Retinal pigment epithelial cell (primary cell): ENCODE data around the gene SYCE1.
"Not testable (repeated sequence)": the region's sequence is repeated elsewhere in the genome, so short reads cannot be mapped to it uniquely, and the experiment has no call there.

Experiments
- DNase-seq: peaks from one replicate; pipeline ENCODE4 v3.0.0-alpha.2; 2010; ENCODE audit warnings: low read depth
- H3K4me3 ChIP-seq: 2 replicates; pipeline ENCODE4 v1.5.1; 2011; ENCODE audit warnings: mild to moderate bottlenecking, low read length, control low read depth, moderate library complexity
- CTCF ChIP-seq: conservative IDR thresholded peaks from 2 replicates; pipeline ENCODE4 v1.5.1; 2011; ENCODE audit warnings: low read depth, low read length, control low read depth, inconsistent platforms

The SYCE1 gene

DNA sequence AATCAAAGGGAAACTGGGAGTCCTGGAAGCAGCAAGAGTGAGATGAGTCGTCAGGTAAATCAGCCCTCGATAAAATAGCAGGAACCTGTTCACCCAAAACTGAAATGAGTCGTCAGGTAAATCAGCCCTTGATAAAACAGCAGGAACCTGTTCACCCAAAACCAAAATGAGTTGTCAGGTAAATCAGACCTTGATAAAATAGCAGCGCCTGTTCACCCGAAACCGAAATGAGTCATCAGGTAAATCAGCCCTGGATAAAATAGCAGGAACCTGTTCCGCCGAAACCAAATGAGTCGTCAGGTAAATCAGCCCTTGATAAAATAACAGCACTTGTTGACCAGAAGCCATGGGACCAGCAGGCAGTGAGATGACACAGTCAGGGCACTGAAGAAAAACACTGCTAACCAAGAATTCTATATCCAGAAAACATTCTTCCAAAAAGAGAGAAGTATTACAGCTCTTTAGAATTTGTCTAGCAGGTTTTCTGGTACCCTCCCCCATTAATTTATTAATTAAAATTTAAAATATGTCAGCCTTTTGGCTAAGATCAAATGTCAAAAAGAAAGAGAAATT is 41.7 kb downstream of the SYCE1 start:
- no peak overlapping the region for H3K4me3 ChIP-seq
- no peak for DNase-seq
- no peak for TF ChIP-seq CTCF

- peak; percentile 5 for DNase-seq
- peak; percentile 75 for TF ChIP-seq CTCF
- peak overlapping the region; percentile 38 for H3K4me3 ChIP-seq
These were observed 45.1 kb downstream of the SYCE1 start for GRCh38 chr10:133520193-133520738.

DNA sequence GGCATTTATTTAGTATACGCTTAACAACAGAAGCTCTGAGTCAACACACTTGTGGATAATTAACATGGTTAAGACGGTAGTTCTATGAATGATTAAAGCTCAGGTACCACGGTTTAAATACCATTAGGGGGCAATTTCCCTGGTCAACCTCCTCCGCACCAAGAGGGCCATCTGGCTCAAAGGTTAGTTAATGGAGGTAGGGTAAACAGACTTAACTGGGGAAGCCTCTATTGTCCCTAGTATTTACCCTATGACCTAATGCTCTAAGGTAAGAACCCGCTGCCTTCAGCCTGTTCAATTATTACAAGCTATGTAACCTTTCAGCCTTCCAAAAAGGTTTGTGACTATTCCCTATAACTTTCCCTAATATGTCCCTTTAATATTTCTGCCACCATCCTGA is 46.9 kb downstream of the SYCE1 start:
- DNase-seq, H3K4me3 ChIP-seq: not testable (repeated sequence)

DNA sequence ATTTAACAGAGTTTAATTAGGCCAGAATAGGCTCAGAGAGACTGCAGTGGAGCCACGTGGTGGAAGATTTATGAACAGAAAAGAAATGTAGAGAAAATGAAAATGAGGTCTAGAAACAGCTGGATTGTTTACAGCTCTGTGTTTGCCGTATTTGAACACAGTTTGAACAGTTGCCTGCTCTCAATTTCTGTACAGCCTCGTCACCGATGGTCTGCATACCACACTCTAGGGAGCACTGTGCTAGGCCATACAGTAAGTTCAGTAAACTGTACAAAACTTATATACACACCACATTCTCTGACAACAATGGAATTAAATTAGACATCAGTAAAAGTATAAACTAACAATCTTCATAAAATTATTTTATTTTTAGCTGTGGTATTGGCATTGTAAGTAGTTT is 49.3 kb downstream of the SYCE1 start:
- TF ChIP-seq CTCF: no peak
- H3K4me3 ChIP-seq: no peak overlapping the region
- no peak for DNase-seq

DNA sequence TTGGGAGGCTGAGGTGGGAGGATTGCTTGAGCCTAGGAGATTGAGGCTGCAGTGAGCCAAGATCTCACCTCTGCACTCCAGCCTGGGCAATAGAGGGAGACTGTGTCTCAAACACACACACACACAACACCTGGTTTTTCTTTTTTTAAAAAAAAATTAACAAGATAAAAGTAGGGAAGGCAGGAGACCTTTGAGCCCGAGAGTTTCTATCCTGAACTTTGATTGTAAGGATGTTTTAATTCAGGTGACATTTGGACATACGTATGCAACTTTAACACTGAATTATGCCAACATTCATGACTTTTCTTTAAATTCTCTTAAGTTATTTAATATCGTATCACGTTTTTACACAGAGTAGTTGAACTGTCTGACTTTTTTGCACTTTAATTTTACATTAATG is 49.9 kb downstream of the SYCE1 start:
- DNase-seq: no peak
- no peak for TF ChIP-seq CTCF
- H3K4me3 ChIP-seq: no peak overlapping the region

DNA sequence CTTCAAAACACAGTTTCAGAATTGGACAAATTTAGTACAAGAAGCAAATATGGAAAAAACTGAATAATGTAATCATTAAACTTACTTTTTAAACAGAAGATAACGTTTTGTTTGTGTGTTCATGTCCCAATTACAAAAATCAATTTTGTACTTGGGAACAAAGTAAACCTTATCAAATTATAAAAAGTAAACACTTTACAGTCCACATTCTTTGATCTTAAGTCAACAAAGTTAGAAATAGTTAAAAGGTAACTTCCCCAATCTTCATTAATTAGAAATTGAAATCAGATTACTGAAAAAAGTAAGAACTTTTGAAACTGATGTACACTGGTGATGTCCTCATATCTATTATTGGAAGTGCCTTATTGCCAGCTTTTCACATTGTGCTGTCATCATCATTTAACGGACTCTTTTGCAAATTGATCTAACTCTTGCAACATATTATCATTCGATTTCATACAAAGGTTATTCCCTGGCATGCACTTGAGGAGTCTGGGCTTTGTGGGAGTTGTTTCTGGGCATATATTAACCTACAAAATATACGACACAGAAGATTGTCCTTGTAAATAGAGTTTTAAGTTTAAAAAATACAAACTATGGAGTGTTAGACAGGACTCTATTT is 53.4 kb downstream of the SYCE1 start:
- no peak overlapping the region for H3K4me3 ChIP-seq
- no peak for TF ChIP-seq CTCF
- DNase-seq: no peak

- no peak for TF ChIP-seq CTCF
- DNase-seq: no peak
- no peak overlapping the region for H3K4me3 ChIP-seq
These were observed 54.0 kb downstream of the SYCE1 start for GRCh38 chr10:133511408-133511807.
